ENCODE data around the gene GBX2. TPM values are rescaled to one million over a fixed set of nuclear protein-coding genes. Genes with fewer than 3 reads are reported as not detected.

Gene GBX2
- total and polyA plus RNA-seq, 10 of the 15 experiments (the other 5 are each of a cell fraction or from before 2014, with no cell fraction given): not detected

DNA sequence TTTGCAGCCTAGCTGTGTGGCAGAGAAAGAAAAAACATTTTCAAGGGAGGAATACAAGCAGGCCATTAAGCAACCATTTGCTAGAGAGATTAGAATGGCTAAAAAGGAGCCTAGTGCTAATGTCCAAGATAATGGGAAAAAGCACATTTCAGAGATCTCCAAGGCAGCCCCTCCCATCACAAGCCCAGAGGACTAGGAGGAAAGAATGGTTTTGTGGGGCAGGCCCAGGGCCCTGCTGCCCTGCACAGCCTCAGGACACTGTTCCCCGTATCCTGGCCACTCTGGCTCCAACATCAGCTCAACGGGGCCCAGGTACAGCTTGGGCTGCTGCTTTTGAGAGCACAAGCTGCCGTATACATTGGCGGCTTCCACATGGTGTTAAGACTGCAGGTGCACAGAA lies 16.5 kb upstream of the GBX2 start:
- TF ChIP-seq ZBED1 (IDR thresholded peaks at IDR 0.05; ENCODE audit: borderline replicate concordance) (no peak), CTCF (IDR thresholded peaks at IDR 0.05 in 2 of 3, conservative IDR thresholded peaks at IDR 0.05 in 1 of 3; ENCODE audit: control insufficient read depth in 2 of 3, extremely low read depth in 1 of 3, insufficient read depth in 1 of 3, low read depth in 3 of 3, low read length in 3 of 3) (no peak), ZNF687 (IDR thresholded peaks at IDR 0.05) (no peak), USF2 (IDR thresholded peaks at IDR 0.05; ENCODE audit: borderline replicate concordance, low read depth, low read length) (no peak), MYC (IDR thresholded peaks at IDR 0.05; ENCODE audit: insufficient read depth, insufficient read length, insufficient replicate concordance, low read length, severe bottlenecking) (no peak), JUNB (IDR thresholded peaks at IDR 0.05) (no peak), YBX1 (IDR thresholded peaks at IDR 0.05) (no peak), BACH1 (IDR thresholded peaks at IDR 0.05; ENCODE audit: borderline replicate concordance) (no peak), E4F1 (IDR thresholded peaks at IDR 0.05; ENCODE audit: borderline replicate concordance, partially characterized antibody) (no peak), SIN3A (IDR thresholded peaks at IDR 0.05; ENCODE audit: low read depth, low read length) (no peak)
- H3K27me3 ChIP-seq (replicated peaks in 1 of 2; ENCODE audit: control insufficient read depth in 2 of 2, insufficient read depth in 2 of 2, low read length in 1 of 2): no peaks in the 10 kb centered on the region
- WGBS (ENCODE audit: insufficient coverage, insufficient replicate concordance, low lambda C conversion rate, missing lambda C conversion rate): 43% methylated on average over 4 of the region's 4 CpGs
- no peaks in the 10 kb centered on the region for H3K36me3 ChIP-seq (ENCODE audit: control insufficient read depth in 2 of 2, insufficient read depth in 2 of 2, low read length in 1 of 2)
- no peak overlapping the region for H2AFZ ChIP-seq (ENCODE audit: control insufficient read depth, low read depth, low read length)
- no peaks in the 10 kb centered on the region for H4K20me1 ChIP-seq (ENCODE audit: control insufficient read depth, insufficient read depth)
- in situ Hi-C loops (cut with MboI): loop anchor here (5.0 kb wide), 1 partner anchor 412 kb away; no protein-coding TSS in a partner anchor
- ChIA-PET SMC1A (ENCODE audit: uncharacterized antibody, unreplicated experiment) (no interaction called here), RAD21 (ENCODE audit: unreplicated experiment) (no interaction called here), CTCF (no interaction called here), POLR2A (no interaction called here)
- intact Hi-C loops (cut with micrococcal nuclease; ENCODE audit: unreplicated experiment): no loop called here
- FAIRE-seq (no peak), DNase-seq (ENCODE audit: low read depth, low spot score) (no peak), ATAC-seq (no peak)
- no peak overlapping the region for H3K4me2 ChIP-seq (ENCODE audit: control insufficient read depth, insufficient read depth)
- H3K27ac ChIP-seq (ENCODE audit: control insufficient read depth, insufficient read depth): no peak overlapping the region
- no TSS peak for BruUV-seq (replicated peaks)
- H3K9me3 ChIP-seq (replicated peaks; ENCODE audit: control insufficient read depth, insufficient read depth, low read length): no peaks in the 10 kb centered on the region
- no peaks in the 10 kb centered on the region for H3K79me2 ChIP-seq (ENCODE audit: control insufficient read depth, insufficient read depth, low read length)
- H3K4me1 ChIP-seq (ENCODE audit: control insufficient read depth, insufficient read depth, low read length): no peaks in the 10 kb centered on the region
- no peak overlapping the region for H3K4me3 ChIP-seq
- no peak overlapping the region for H3K9ac ChIP-seq (ENCODE audit: control insufficient read depth, insufficient read depth, low read length)

Data from GM12878 (cell line).